ENCODE results near the gene ZNF654.

DNA sequence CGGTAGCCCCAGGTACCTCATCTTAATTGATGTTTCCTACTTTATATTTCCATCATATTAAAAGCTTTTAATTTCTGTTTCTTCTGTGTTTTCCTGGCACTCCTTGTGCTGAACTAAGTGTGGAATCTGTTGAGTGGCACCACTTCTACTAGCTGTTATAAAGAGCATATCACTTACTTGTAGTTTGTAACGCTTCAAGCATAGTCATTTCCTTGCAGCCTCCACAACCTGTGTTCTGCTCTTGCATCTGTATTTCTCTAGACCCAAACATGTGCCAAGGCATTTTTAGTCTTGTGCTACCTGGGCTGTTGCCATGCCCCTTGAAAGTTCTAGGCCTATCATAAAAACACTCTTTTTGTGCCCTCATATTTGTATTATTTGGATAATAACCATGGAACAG lies 16.0 kb downstream of the ZNF654 start:
- TF ChIP-seq, protein P1, sequence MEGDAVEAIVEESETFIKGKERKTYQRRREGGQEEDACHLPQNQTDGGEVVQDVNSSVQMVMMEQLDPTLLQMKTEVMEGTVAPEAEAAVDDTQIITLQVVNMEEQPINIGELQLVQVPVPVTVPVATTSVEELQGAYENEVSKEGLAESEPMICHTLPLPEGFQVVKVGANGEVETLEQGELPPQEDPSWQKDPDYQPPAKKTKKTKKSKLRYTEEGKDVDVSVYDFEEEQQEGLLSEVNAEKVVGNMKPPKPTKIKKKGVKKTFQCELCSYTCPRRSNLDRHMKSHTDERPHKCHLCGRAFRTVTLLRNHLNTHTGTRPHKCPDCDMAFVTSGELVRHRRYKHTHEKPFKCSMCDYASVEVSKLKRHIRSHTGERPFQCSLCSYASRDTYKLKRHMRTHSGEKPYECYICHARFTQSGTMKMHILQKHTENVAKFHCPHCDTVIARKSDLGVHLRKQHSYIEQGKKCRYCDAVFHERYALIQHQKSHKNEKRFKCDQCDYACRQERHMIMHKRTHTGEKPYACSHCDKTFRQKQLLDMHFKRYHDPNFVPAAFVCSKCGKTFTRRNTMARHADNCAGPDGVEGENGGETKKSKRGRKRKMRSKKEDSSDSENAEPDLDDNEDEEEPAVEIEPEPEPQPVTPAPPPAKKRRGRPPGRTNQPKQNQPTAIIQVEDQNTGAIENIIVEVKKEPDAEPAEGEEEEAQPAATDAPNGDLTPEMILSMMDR (IDR thresholded peaks at IDR 0.05) = no peak
- TF ChIP-seq EZH2 (IDR thresholded peaks at IDR 0.05; ENCODE audit: borderline replicate concordance, insufficient read depth, low read depth, low read length, poor library complexity, severe bottlenecking) = no peak
